Muscle of back (tissue), 11 donors: Measurements from ENCODE around the gene TBC1D21. TPM values are rescaled to one million over a fixed set of nuclear protein-coding genes. Genes with fewer than 3 reads are reported as not detected.
A peak's percentile ranks its signal among the peaks of the same experiment; 100 is the strongest.

Experiments
- DNase-seq, 3 donors: peaks; one replicate each; pipeline versions ENCODE4 v3.0.0 to v3.0.0-alpha.2; 2013
- polyA plus RNA-seq, 10 donors: library from polyadenylated mRNA; unstranded; fragments of 120-200 nt; gene quantifications; one replicate each; pipeline ENCODE4 v1.2.1, GENCODE V29; 2013; ENCODE audit not compliant: insufficient read length in 10 of 10

The TBC1D21 gene
- polyA plus RNA-seq, 10 donors: not detected

- no peak for DNase-seq
Measured at GRCh38 chr15:73907035-73907408, 33.7 kb downstream of the TBC1D21 start.

- DNase-seq: peak; percentile 62 to 89 (median 85)
Measured at GRCh38 chr15:73908030-73908821, 34.9 kb downstream of the TBC1D21 start.

- DNase-seq: no peak
Measured at GRCh38 chr15:73908822-73909122, 35.4 kb downstream of the TBC1D21 start.

GRCh38 chr15:73909651-73910050 is 36.3 kb downstream of the TBC1D21 start:
- DNase-seq: no peak

- DNase-seq: no peak
Measured at GRCh38 chr15:73910522-73911303, 37.3 kb downstream of the TBC1D21 start.

GRCh38 chr15:73912030-73912596 is 38.7 kb downstream of the TBC1D21 start:
- DNase-seq: no peak

- DNase-seq: no peak
Measured at GRCh38 chr15:73914145-73914544, 40.8 kb downstream of the TBC1D21 start.

GRCh38 chr15:73915082-73915481 is 41.7 kb downstream of the TBC1D21 start:
- DNase-seq: no peak

GRCh38 chr15:73918784-73919183 is 45.4 kb downstream of the TBC1D21 start:
- no peak for DNase-seq

GRCh38 chr15:73919706-73920105 is 46.3 kb downstream of the TBC1D21 start:
- no peak for DNase-seq

- DNase-seq: no peak
Measured at GRCh38 chr15:73921254-73921925, 48.0 kb downstream of the TBC1D21 start.

- DNase-seq: peak in 2 of 3 donors; percentile 66 to 80
Measured at GRCh38 chr15:73922186-73923151, 49.1 kb downstream of the TBC1D21 start.

GRCh38 chr15:73923156-73923487 is 49.8 kb downstream of the TBC1D21 start:
- DNase-seq: no peak

GRCh38 chr15:73923488-73924164 is 50.3 kb downstream of the TBC1D21 start:
- no peak for DNase-seq

GRCh38 chr15:73924171-73924921 is 51.0 kb downstream of the TBC1D21 start:
- peak; percentile 59 to 81 (median 78) for DNase-seq

GRCh38 chr15:73925848-73926218 is 52.5 kb downstream of the TBC1D21 start:
- peak in 1 of 3 donors; percentile 45 for DNase-seq

GRCh38 chr15:73926219-73927002 is 53.0 kb downstream of the TBC1D21 start, which contains the start of gene LOXL1:
Gene LOXL1 (plus strand): TSS chr15:73926462. CDS start chr15:73926784, 322 bp downstream.
- DNase-seq: peak; percentile 78 to 92 (median 84)

- DNase-seq: peak in 1 of 3 donors; percentile 73
Measured at GRCh38 chr15:73927003-73927475, 53.7 kb downstream of the TBC1D21 start.
